Activated CD4-positive, alpha-beta T cell treated with anti-CD3 and anti-CD28 coated beads, Interleukin-2, amount 10 ng/mL, durations not matched to agents 7 days and 5 days (primary cell): ENCODE measurements around the gene KSR2. TPM values are rescaled to one million over a fixed set of nuclear protein-coding genes. Genes with fewer than 3 reads are reported as not detected.

Experiments
- CTCF ChIA-PET: fragments of 350-600 bp; sonication (Branson Sonifier 250); formaldehyde crosslinking; loops from one replicate; lab custom pipeline; 2021; ENCODE audit warnings: antibody characterized with exemption; lab: Charles Lee
- POLR2A ChIA-PET: fragments of 350-600 bp; sonication (Branson Sonifier 250); formaldehyde crosslinking; loops from one replicate; lab custom pipeline; 2021; ENCODE audit warnings: antibody characterized with exemption; lab: Charles Lee
- DNase-seq: peaks from one replicate; pipeline ENCODE4 v3.0.0-alpha.2; 2020
- H3K27ac Mint-ChIP-seq: one replicate; pipeline ENCODE4 v1.8.0; 2021; ENCODE audit warnings: mild to moderate bottlenecking, moderate library complexity, mixed read lengths
- H3K27me3 Mint-ChIP-seq: one replicate; pipeline ENCODE4 v1.8.0; 2021; ENCODE audit warnings: mixed read lengths
- H3K36me3 Mint-ChIP-seq: one replicate; pipeline ENCODE4 v1.8.0; 2021; ENCODE audit warnings: low read depth, mixed read lengths
- H3K4me1 Mint-ChIP-seq: one replicate; pipeline ENCODE4 v1.8.0; 2021; ENCODE audit warnings: mixed read lengths
- H3K4me3 Mint-ChIP-seq: one replicate; pipeline ENCODE4 v1.8.0; 2021; ENCODE audit warnings: mild to moderate bottlenecking, moderate library complexity, mixed read lengths
- H3K9me3 Mint-ChIP-seq: one replicate; pipeline ENCODE4 v1.8.0; 2021; ENCODE audit warnings: mixed read lengths
- total RNA-seq, 2 experiments: library from RNA; stranded (reverse); gene quantifications; one replicate each; pipeline ENCODE4 v1.2.3, GENCODE V29; 2021

KSR2 gene
- total RNA-seq, 2 experiments from 2014 or later: 0.04 to 0.15 TPM

- Mint-ChIP-seq H3K27me3 (no peaks in the 10 kb centered on the region), H3K36me3 (no peaks in the 10 kb centered on the region), H3K4me1 (no peaks in the 10 kb centered on the region), H3K4me3 (no peak overlapping the region), H3K27ac (no peak overlapping the region), H3K9me3 (no peaks in the 10 kb centered on the region)
- DNase-seq: no peak
- ChIA-PET POLR2A (no interaction called here), CTCF (interaction anchor here (0.9 kb wide), 1 partner anchor 16 kb away, joined by 3 read pairs; no protein-coding TSS in a partner anchor)
Measured at GRCh38 chr12:117592588-117593305, 376.0 kb downstream of the KSR2 start.

DNA sequence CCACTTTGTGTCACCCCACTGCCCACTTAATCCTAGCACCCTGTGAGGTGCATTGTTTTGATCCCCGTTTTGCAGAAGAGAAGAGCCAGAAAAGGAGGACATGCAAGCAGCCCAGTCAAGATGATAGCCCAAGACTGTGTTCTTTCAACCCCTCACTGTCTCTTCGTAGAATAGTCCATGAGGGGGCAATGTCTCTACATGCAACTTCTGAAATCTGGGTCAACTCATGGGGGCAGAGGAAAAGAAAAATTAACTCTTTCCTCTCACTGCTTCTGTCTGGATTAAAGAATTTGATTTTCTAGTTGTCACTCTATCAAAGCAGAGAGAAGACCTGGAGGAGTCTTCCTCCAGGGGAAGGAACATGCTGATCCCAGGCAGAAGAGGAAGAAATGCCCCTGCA, 377.8 kb downstream of the KSR2 start:
- POLR2A ChIA-PET: no interaction called here
- CTCF ChIA-PET: no interaction called here
- H3K9me3 Mint-ChIP-seq: no peaks in the 10 kb centered on the region
- DNase-seq: no peak
- H3K27ac Mint-ChIP-seq: no peak overlapping the region
- no peak overlapping the region for H3K4me3 Mint-ChIP-seq
- H3K4me1 Mint-ChIP-seq: no peaks in the 10 kb centered on the region
- no peaks in the 10 kb centered on the region for H3K36me3 Mint-ChIP-seq
- H3K27me3 Mint-ChIP-seq: no peaks in the 10 kb centered on the region

GRCh38 chr12:117590386-117590785, 378.4 kb downstream of the KSR2 start:
- Mint-ChIP-seq H3K4me1 (no peaks in the 10 kb centered on the region), H3K27me3 (no peaks in the 10 kb centered on the region), H3K36me3 (no peaks in the 10 kb centered on the region), H3K27ac (no peak overlapping the region), H3K4me3 (no peak overlapping the region), H3K9me3 (no peaks in the 10 kb centered on the region)
- no peak for DNase-seq
- ChIA-PET CTCF (no interaction called here), POLR2A (no interaction called here)

DNA sequence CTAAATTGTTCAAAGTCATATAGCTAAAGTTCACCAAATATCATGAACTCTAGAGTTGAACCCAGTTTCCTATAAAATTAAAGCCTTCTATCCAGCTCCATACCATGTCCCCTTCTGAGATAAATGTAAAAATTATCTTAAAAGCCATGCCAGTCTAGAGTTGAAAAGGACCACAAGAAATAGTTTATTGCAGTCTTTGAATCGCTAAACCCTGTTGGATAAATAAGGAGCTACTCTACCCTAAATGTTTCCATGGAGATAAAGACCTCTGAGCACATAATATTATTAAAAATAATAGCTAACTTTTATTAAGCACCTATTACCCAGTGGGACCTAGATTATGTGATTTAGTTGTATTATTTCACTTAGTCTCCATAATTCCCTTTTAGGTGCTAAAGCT, 379.8 kb downstream of the KSR2 start:
- Mint-ChIP-seq H3K27me3 (no peaks in the 10 kb centered on the region), H3K9me3 (no peaks in the 10 kb centered on the region), H3K36me3 (no peaks in the 10 kb centered on the region), H3K4me1 (no peaks in the 10 kb centered on the region), H3K27ac (no peak overlapping the region), H3K4me3 (no peak overlapping the region)
- no peak for DNase-seq
- ChIA-PET CTCF (no interaction called here), POLR2A (no interaction called here)

DNA sequence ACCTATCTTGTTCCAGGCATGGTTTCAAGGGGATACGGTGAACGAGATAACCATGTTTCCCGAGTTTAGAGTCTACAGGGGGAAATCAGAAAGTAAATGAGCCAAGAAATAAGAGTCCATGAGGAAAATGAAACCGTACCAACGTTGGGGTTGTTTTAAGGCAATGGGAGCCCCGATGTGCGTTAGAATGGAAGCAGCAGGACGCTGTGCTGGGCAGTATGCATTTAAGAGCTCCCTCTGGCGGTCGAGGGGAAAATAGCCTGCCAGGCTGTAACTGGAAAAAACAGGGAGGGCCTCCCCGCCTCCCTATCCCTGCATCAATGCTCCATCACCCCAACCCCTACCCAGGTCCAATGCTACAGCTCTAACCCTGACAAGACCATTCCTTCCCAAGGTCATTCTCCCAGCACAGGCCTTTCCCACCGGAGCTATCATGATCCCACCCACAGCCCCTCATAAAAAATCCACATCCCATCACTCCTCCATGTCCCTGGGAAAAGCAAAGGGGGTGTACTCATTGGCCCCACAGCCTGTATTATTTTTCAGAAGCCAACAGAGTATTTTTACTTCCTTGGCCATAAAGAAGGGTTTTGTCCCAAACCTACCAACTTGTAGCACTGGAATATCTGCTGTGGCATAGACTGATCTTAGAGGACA, 381.0 kb downstream of the KSR2 start:
- Mint-ChIP-seq H3K36me3 (no peaks in the 10 kb centered on the region), H3K4me3 (no peak overlapping the region), H3K27ac (no peak overlapping the region), H3K27me3 (no peaks in the 10 kb centered on the region), H3K4me1 (no peaks in the 10 kb centered on the region), H3K9me3 (no peaks in the 10 kb centered on the region)
- ChIA-PET CTCF (interaction anchor here (0.6 to 0.7 kb wide), 2 partner anchors 220 to 351 kb away, joined by 3 read pairs; no protein-coding TSS in a partner anchor), POLR2A (no interaction called here)
- DNase-seq: peak; percentile 43

DNA sequence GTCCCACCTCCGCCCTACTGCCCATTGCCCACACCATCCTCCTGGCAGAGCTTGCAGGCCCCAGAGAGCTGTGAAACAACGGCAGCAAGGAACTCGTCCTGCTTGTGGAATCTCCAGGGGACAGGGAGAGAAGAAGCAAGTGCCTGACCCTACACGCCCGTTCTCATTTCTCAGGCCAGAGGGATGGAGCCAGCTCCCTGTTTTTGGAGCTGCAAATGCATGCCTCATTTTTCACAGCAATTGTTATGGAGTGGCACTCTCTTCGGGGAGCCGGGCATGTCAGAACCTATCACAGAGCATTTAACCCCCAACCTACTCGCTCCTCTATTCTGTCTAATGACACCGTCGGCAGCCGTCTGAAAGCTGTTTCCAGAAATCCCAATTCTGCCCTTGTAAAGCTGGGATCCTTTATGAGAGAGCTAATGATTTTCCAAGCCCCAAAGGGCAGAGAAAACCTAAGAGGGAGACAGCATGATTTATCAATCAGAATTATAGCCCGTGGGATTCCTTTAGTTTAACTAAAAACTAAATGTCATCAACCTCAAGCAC, 385.0 kb downstream of the KSR2 start:
- Mint-ChIP-seq H3K36me3 (no peaks in the 10 kb centered on the region), H3K9me3 (no peaks in the 10 kb centered on the region), H3K4me3 (no peak overlapping the region), H3K27ac (peak overlapping the region; percentile 3), H3K4me1 (no peaks in the 10 kb centered on the region), H3K27me3 (no peaks in the 10 kb centered on the region)
- ChIA-PET POLR2A (no interaction called here), CTCF (no interaction called here)
- DNase-seq: no peak

- ChIA-PET CTCF (no interaction called here), POLR2A (no interaction called here)
- Mint-ChIP-seq H3K27me3 (no peaks in the 10 kb centered on the region), H3K4me3 (no peak overlapping the region), H3K9me3 (no peaks in the 10 kb centered on the region), H3K27ac (no peak overlapping the region), H3K36me3 (no peaks in the 10 kb centered on the region), H3K4me1 (no peaks in the 10 kb centered on the region)
- no peak for DNase-seq
Measured at GRCh38 chr12:117583092-117583491, 385.7 kb downstream of the KSR2 start.

DNA sequence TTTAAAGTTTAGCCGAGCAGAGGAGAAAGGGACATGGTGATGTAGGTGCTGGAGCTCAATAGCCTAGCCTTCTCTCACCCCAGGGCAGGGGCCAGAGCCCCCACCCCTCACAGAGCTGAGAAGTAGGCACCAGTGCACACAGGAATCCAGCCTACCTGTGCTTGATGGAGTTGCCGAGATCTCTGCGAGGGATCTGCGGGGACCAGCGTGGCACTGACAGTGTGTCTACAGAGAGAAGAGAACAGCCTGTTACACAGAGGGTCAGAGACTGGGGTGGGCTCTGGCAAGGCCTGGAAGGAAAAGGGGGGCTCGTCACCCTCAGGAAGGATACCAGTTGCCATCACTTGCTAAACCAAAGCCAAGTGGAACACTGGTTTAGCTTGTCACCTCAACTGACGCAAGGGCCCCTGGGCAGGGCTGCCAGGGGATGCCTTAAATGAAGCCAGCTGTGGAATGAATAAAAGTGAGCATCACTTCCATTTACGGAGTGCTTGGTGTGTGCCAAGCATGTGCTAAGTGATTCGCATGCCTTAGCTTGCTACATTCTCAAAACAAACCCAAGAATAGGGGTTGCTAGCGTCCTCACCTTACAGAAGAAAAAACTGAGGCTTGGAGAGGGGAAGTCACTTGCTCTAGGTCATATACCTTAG, 386.5 kb downstream of the KSR2 start:
- DNase-seq: no peak
- no peak overlapping the region for H3K27ac Mint-ChIP-seq
- no peaks in the 10 kb centered on the region for H3K4me1 Mint-ChIP-seq
- H3K4me3 Mint-ChIP-seq: no peak overlapping the region
- no peaks in the 10 kb centered on the region for H3K27me3 Mint-ChIP-seq
- ChIA-PET POLR2A (no interaction called here), CTCF (no interaction called here)
- H3K9me3 Mint-ChIP-seq: no peaks in the 10 kb centered on the region
- H3K36me3 Mint-ChIP-seq: no peaks in the 10 kb centered on the region

GRCh38 chr12:117580718-117581062, 388.1 kb downstream of the KSR2 start:
- no peaks in the 10 kb centered on the region for H3K36me3 Mint-ChIP-seq
- no peak for DNase-seq
- H3K4me1 Mint-ChIP-seq: no peaks in the 10 kb centered on the region
- H3K27me3 Mint-ChIP-seq: no peaks in the 10 kb centered on the region
- POLR2A ChIA-PET: no interaction called here
- no peak overlapping the region for H3K27ac Mint-ChIP-seq
- H3K9me3 Mint-ChIP-seq: no peaks in the 10 kb centered on the region
- CTCF ChIA-PET: no interaction called here
- H3K4me3 Mint-ChIP-seq: no peak overlapping the region

DNA sequence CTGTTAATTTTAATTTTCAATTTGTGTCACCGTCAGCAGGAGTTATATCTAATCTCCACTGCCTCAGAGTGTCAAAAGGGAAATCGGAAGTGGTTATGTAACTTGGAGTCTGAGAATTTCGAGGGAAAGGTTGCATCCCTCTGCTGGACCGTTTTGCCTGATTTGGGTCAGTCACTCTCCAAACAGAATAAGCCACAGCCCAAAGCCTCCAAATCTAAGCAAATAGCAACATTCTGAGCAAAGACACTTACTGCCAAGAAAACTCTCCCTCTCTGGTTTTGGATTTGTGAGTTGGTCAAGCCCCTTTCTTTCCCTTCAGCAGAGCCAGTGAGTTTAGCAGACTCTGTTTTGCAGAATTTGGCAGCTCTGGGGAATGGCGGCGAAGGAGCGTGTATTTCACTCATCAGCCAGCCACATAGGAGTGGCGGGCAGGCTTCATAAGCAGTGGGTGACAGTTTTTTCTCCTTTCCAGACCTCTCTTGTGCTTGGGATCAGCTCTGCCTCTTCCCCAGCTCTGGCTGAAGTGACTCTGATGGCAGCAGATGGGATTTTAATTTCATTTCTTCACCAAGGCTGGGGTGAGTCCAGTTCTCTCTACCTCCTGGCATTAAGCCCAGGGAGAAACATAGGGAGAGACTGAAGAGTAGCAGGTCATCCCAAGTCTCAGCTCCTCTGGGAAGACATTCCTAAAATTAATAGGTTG, 388.6 kb downstream of the KSR2 start:
- Mint-ChIP-seq H3K4me1 (no peaks in the 10 kb centered on the region), H3K4me3 (no peak overlapping the region), H3K9me3 (no peaks in the 10 kb centered on the region), H3K27me3 (no peaks in the 10 kb centered on the region), H3K27ac (no peak overlapping the region), H3K36me3 (no peaks in the 10 kb centered on the region)
- CTCF ChIA-PET: no interaction called here
- no peak for DNase-seq
- POLR2A ChIA-PET: no interaction called here

DNA sequence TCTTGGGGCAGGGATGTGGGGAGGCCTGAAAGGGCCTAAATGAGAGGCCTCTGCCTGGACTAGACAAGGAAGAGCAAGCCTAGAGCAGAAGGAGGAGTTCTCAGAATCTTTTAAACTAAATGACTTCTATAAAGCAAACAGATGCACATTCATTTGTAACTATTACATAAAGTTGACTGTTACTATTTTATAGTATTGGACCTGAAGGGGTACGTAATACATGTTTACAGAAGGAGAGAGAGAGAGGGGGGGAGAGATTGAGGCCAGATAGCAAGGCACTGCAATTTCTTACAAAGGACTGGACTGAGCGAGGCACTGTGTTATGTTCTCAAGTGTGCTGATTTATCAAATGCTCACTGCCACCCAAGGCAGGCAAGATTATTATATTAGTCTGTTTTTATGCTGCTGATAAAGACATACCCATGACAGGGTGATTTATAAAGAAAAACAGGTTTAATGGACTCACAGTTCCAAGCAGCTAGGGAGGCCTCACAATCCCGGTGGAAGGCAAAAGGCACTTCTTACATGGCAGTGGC, 391.6 kb downstream of the KSR2 start:
- no peak for DNase-seq
- no peak overlapping the region for H3K27ac Mint-ChIP-seq
- no peaks in the 10 kb centered on the region for H3K9me3 Mint-ChIP-seq
- H3K4me1 Mint-ChIP-seq: no peaks in the 10 kb centered on the region
- no peaks in the 10 kb centered on the region for H3K27me3 Mint-ChIP-seq
- no peaks in the 10 kb centered on the region for H3K36me3 Mint-ChIP-seq
- CTCF ChIA-PET: no interaction called here
- POLR2A ChIA-PET: no interaction called here
- H3K4me3 Mint-ChIP-seq: no peak overlapping the region

- H3K36me3 Mint-ChIP-seq: no peaks in the 10 kb centered on the region
- POLR2A ChIA-PET: no interaction called here
- H3K4me3 Mint-ChIP-seq: no peak overlapping the region
- H3K9me3 Mint-ChIP-seq: no peaks in the 10 kb centered on the region
- H3K27ac Mint-ChIP-seq: no peak overlapping the region
- no peaks in the 10 kb centered on the region for H3K4me1 Mint-ChIP-seq
- CTCF ChIA-PET: no interaction called here
- no peaks in the 10 kb centered on the region for H3K27me3 Mint-ChIP-seq
- no peak for DNase-seq
Measured at GRCh38 chr12:117576053-117576452, 392.7 kb downstream of the KSR2 start.
